ENCODE results near the gene ISCA1. TPM values are rescaled to one million over a fixed set of nuclear protein-coding genes. Genes with fewer than 3 reads are reported as not detected.

The ISCA1 gene
- polyA plus RNA-seq, 1 donor (not counting 4 experiments of a cell fraction or from before 2014, with no cell fraction given), result 37.4 TPM

- no peak for TF ChIP-seq CTCF (optimal IDR thresholded peaks at IDR 0.05 in 1 of 3, IDR thresholded peaks at IDR 0.05 in 1 of 3, conservative IDR thresholded peaks at IDR 0.05 in 1 of 3; ENCODE audit: extremely low read depth in 1 of 3, insufficient read depth in 2 of 3, low read length in 3 of 3)
- TF ChIP-seq EZH2 (IDR thresholded peaks at IDR 0.05; ENCODE audit: low read length), result no peak
- no peaks in the 10 kb centered on the region for H3K9me1 ChIP-seq (ENCODE audit: control insufficient read depth, extremely low read depth, insufficient read depth, low read length)
- no peak overlapping the region for H2AFZ ChIP-seq (ENCODE audit: control insufficient read depth, low read length)
- H3K9me3 ChIP-seq (ENCODE audit: control insufficient read depth, low read depth, low read length), result no peaks in the 10 kb centered on the region
- no peak overlapping the region for H3K9ac ChIP-seq (ENCODE audit: control insufficient read depth, extremely low read depth, insufficient read depth, low read length)
- H3K4me1 ChIP-seq (ENCODE audit: control insufficient read depth, extremely low read depth, insufficient read depth, low read length), result no peaks in the 10 kb centered on the region
- H3K27ac ChIP-seq (ENCODE audit: control insufficient read depth, insufficient read depth, low read length), result no peak overlapping the region
- no peak overlapping the region for H3K4me2 ChIP-seq (ENCODE audit: control insufficient read depth, extremely low read depth, insufficient read depth, low read depth, low read length)
- dilution Hi-C loops (cut with MboI; ENCODE audit: extremely low pct_ligation_motif_present, low sequenced_read_pairs), result no loop called here
- peaks cover 5 to 6% of the 10 kb centered on the region in 2 experiments for H3K36me3 ChIP-seq (ENCODE audit: control insufficient read depth in 2 of 2, extremely low read depth in 1 of 2, insufficient read depth in 2 of 2, low read length in 2 of 2)
- H3K27me3 ChIP-seq (ENCODE audit: control insufficient read depth, extremely low read depth, insufficient read depth, low read length), result no peaks in the 10 kb centered on the region
- peaks cover 12% of the 10 kb centered on the region for H3K79me2 ChIP-seq (ENCODE audit: control insufficient read depth, insufficient read depth, low read length)
- no peak for FAIRE-seq
- no peak for DNase-seq (ENCODE audit: low read depth, low spot score)
- H4K20me1 ChIP-seq (ENCODE audit: control insufficient read depth, extremely low read depth, insufficient read depth, low read length), result no peaks in the 10 kb centered on the region
- no peak overlapping the region for H3K4me3 ChIP-seq (ENCODE audit: control insufficient read depth in 2 of 3, extremely low read depth in 1 of 3, insufficient read depth in 2 of 3, low read depth in 1 of 3, low read length in 3 of 3)
These were observed 10.1 kb downstream of the ISCA1 start for GRCh38 chr9:86272221-86272620.

GRCh38 chr9:86263876-86264275, 18.5 kb downstream of the ISCA1 start:
- H3K9me3 ChIP-seq (ENCODE audit: control insufficient read depth, low read depth, low read length), result no peaks in the 10 kb centered on the region
- no peak for TF ChIP-seq CTCF (optimal IDR thresholded peaks at IDR 0.05 in 1 of 3, IDR thresholded peaks at IDR 0.05 in 1 of 3, conservative IDR thresholded peaks at IDR 0.05 in 1 of 3; ENCODE audit: extremely low read depth in 1 of 3, insufficient read depth in 2 of 3, low read length in 3 of 3)
- no peak for TF ChIP-seq EZH2 (IDR thresholded peaks at IDR 0.05; ENCODE audit: low read length)
- H3K4me3 ChIP-seq (ENCODE audit: control insufficient read depth in 2 of 3, extremely low read depth in 1 of 3, insufficient read depth in 2 of 3, low read depth in 1 of 3, low read length in 3 of 3), result no peak overlapping the region
- FAIRE-seq, result no peak
- no peak overlapping the region for H3K9ac ChIP-seq (ENCODE audit: control insufficient read depth, extremely low read depth, insufficient read depth, low read length)
- no peak overlapping the region for H3K4me2 ChIP-seq (ENCODE audit: control insufficient read depth, extremely low read depth, insufficient read depth, low read depth, low read length)
- no peak overlapping the region for H3K27ac ChIP-seq (ENCODE audit: control insufficient read depth, insufficient read depth, low read length)
- no peaks in the 10 kb centered on the region for H3K9me1 ChIP-seq (ENCODE audit: control insufficient read depth, extremely low read depth, insufficient read depth, low read length)
- no peaks in the 10 kb centered on the region for H3K4me1 ChIP-seq (ENCODE audit: control insufficient read depth, extremely low read depth, insufficient read depth, low read length)
- dilution Hi-C loops (cut with MboI; ENCODE audit: extremely low pct_ligation_motif_present, low sequenced_read_pairs), result no loop called here
- H3K79me2 ChIP-seq (ENCODE audit: control insufficient read depth, insufficient read depth, low read length), result peaks cover 3% of the 10 kb centered on the region
- no peaks in the 10 kb centered on the region for H3K27me3 ChIP-seq (ENCODE audit: control insufficient read depth, extremely low read depth, insufficient read depth, low read length)
- no peak for DNase-seq (ENCODE audit: low read depth, low spot score)
- peaks cover 8 to 9% of the 10 kb centered on the region in 2 experiments for H3K36me3 ChIP-seq (ENCODE audit: control insufficient read depth in 2 of 2, extremely low read depth in 1 of 2, insufficient read depth in 2 of 2, low read length in 2 of 2)
- no peak overlapping the region for H2AFZ ChIP-seq (ENCODE audit: control insufficient read depth, low read length)
- no peaks in the 10 kb centered on the region for H4K20me1 ChIP-seq (ENCODE audit: control insufficient read depth, extremely low read depth, insufficient read depth, low read length)
